MCF 10A (cell line): ENCODE data around the gene PRPF18. TPM values are rescaled to one million over a fixed set of nuclear protein-coding genes. Genes with fewer than 3 reads are reported as not detected.

Experiments
- BruUV-seq: library from RNA; stranded (reverse); fragments of 400-500 nt; replicated peaks from 2 replicates; lab custom pipeline; 2021; lab: Mats Ljungman, UMichigan
- CTCF ChIA-PET: fragments of 300-600 bp; sonication (Branson Sonifier 250); formaldehyde crosslinking; extraction: SDS; loops from one replicate; lab custom pipeline; 2021; ENCODE audit warnings: antibody characterized with exemption, inconsistent platforms; lab: Yijun Ruan, JAX
- POLR2A ChIA-PET: fragments of 300-600, 350-650 bp; sonication (Branson Sonifier 250); formaldehyde crosslinking; extraction: SDS; loops from one replicate; lab custom pipeline; 2020; ENCODE audit warnings: antibody characterized with exemption, inconsistent platforms; lab: Yijun Ruan, JAX
- DNase-seq: peaks from one replicate; pipeline ENCODE4 v3.0.0-alpha.2; 2018; ENCODE audit not compliant: unreplicated experiment
- H3K27ac Mint-ChIP-seq: one replicate; pipeline ENCODE4 v1.8.0; 2022; ENCODE audit warnings: mild to moderate bottlenecking, low read depth, mixed read lengths; ENCODE audit not compliant: unreplicated experiment
- H3K27me3 Mint-ChIP-seq: one replicate; pipeline ENCODE4 v1.8.0; 2022; ENCODE audit warnings: mixed read lengths; ENCODE audit not compliant: insufficient read depth, unreplicated experiment
- H3K36me3 Mint-ChIP-seq: one replicate; pipeline ENCODE4 v1.8.0; 2022; ENCODE audit warnings: mild to moderate bottlenecking, moderate library complexity, mixed read lengths; ENCODE audit not compliant: insufficient read depth, unreplicated experiment
- H3K4me1 Mint-ChIP-seq: one replicate; pipeline ENCODE4 v1.8.0; 2022; ENCODE audit warnings: mixed read lengths; ENCODE audit not compliant: insufficient read depth, unreplicated experiment
- H3K4me3 Mint-ChIP-seq: one replicate; pipeline ENCODE4 v1.8.0; 2022; ENCODE audit warnings: mild to moderate bottlenecking, moderate library complexity, mixed read lengths; ENCODE audit not compliant: unreplicated experiment
- H3K9me3 Mint-ChIP-seq: one replicate; pipeline ENCODE4 v1.8.0; 2022; ENCODE audit warnings: mixed read lengths; ENCODE audit not compliant: unreplicated experiment
- CTCF ChIP-seq: fragments of 200-600 bp; IDR thresholded peaks from one replicate; pipeline ENCODE4 v1.8.0; 2022; ENCODE audit warnings: antibody characterized with exemption, mild to moderate bottlenecking; ENCODE audit not compliant: unreplicated experiment
- intact Hi-C: fragments of 100-400 bp; cut with micrococcal nuclease; formaldehyde crosslinking; loops from 2 replicates; pipeline ENCODE4 v1.14.1; 2022
- total RNA-seq: library from RNA; stranded (reverse); gene quantifications from 2 replicates; pipeline ENCODE4 v1.2.3, GENCODE V29; 2022

PRPF18 gene
- total RNA-seq, 1 experiment from 2014 or later, result 27.8 TPM

DNA sequence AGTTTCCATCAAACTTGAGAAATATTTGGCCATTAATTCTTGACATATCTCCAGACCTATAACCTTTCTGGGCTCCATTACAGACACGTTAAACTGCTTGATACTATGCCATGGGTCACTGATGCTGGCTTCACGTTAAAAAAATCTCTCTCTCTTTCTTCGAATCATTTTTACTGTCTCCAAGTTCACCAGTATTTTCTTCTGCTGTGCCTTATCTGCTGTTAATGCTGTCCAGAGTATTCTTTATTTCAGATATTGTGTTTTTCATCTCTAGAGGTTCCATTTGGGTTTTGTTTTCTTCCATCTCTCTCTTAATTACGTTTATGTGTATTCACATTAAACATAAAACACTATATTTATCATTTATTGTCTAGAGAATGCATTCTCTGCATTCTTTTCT lies 12.8 kb upstream of the PRPF18 start:
- peaks cover 5% of the 10 kb centered on the region for H3K4me1 Mint-ChIP-seq
- intact Hi-C loops, result no loop called here
- no peak for TF ChIP-seq CTCF
- ChIA-PET CTCF (interaction anchor here (1.0 to 1.5 kb wide), 2 partner anchors 13 to 189 kb away, joined by 3 read pairs; partner anchors contain the start of gene PRPF18), POLR2A (no interaction called here)
- H3K27ac Mint-ChIP-seq, result no peak overlapping the region
- no peak overlapping the region for H3K4me3 Mint-ChIP-seq
- H3K36me3 Mint-ChIP-seq, result no peaks in the 10 kb centered on the region
- peaks cover 27% of the 10 kb centered on the region for H3K27me3 Mint-ChIP-seq
- DNase-seq, result no peak
- no TSS peak for BruUV-seq
- H3K9me3 Mint-ChIP-seq, result no peaks in the 10 kb centered on the region

- CTCF ChIA-PET, result interaction anchor here (0.7 to 7.9 kb wide), 7 partner anchors 10 to 281 kb away, joined by 3 to 61 read pairs (median 3); no protein-coding TSS in a partner anchor
- POLR2A ChIA-PET, result interaction anchor here (0.6 to 2.2 kb wide), 2 partner anchors 8 to 213 kb away, joined by 4 to 8 read pairs; no protein-coding TSS in a partner anchor
- peaks cover 34% of the 10 kb centered on the region for H3K27me3 Mint-ChIP-seq
- H3K9me3 Mint-ChIP-seq, result no peaks in the 10 kb centered on the region
- H3K27ac Mint-ChIP-seq, result no peak overlapping the region
- intact Hi-C loops, result loop anchor here (5.0 kb wide), 1 partner anchor 58 kb away; the partner anchor contains the start of gene BEND7
- no peak for DNase-seq
- BruUV-seq, result no TSS peak
- no peak overlapping the region for H3K4me3 Mint-ChIP-seq
- H3K36me3 Mint-ChIP-seq, result peaks cover 4% of the 10 kb centered on the region
- H3K4me1 Mint-ChIP-seq, result peaks cover 6% of the 10 kb centered on the region
- no peak for TF ChIP-seq CTCF
Observed at GRCh38 chr10:13585195-13585751, 1.5 kb upstream of the PRPF18 start.

- peak overlapping the region; percentile 99 for H3K4me3 Mint-ChIP-seq
- DNase-seq, result no peak
- H3K9me3 Mint-ChIP-seq, result no peaks in the 10 kb centered on the region
- intact Hi-C loops, result loop anchor here (1.0 to 5.0 kb wide), 3 partner anchors 59 to 214 kb away; partner anchors contain the start of gene BEND7
- no peak overlapping the region for H3K27ac Mint-ChIP-seq
- ChIA-PET POLR2A (interaction anchor here (0.6 to 2.2 kb wide), 9 partner anchors 8 to 438 kb away, joined by 3 to 17 read pairs (median 4); no protein-coding TSS in a partner anchor), CTCF (interaction anchor here (0.6 to 7.9 kb wide), 13 partner anchors 11 to 1932 kb away, joined by 3 to 61 read pairs (median 3); no protein-coding TSS in a partner anchor)
- no peak for TF ChIP-seq CTCF
- H3K27me3 Mint-ChIP-seq, result peaks cover 27% of the 10 kb centered on the region
- BruUV-seq, result no TSS peak
- H3K36me3 Mint-ChIP-seq, result peaks cover 4% of the 10 kb centered on the region
- H3K4me1 Mint-ChIP-seq, result peaks cover 6% of the 10 kb centered on the region
Observed at GRCh38 chr10:13585943-13586342, 822 bp upstream of the PRPF18 start.

- peak; percentile 3 for DNase-seq
- H3K27me3 Mint-ChIP-seq, result peaks cover 22% of the 10 kb centered on the region
- CTCF ChIA-PET, result interaction anchor here (0.5 to 7.9 kb wide), 20 partner anchors 9 to 808 kb away, joined by 3 to 61 read pairs (median 3); no protein-coding TSS in a partner anchor
- intact Hi-C loops, result loop anchor here (2.0 to 5.0 kb wide), 2 partner anchors 60 to 191 kb away; partner anchors contain the start of gene BEND7
- peaks cover 15% of the 10 kb centered on the region for H3K36me3 Mint-ChIP-seq
- peaks cover 6% of the 10 kb centered on the region for H3K4me1 Mint-ChIP-seq
- H3K9me3 Mint-ChIP-seq, result no peaks in the 10 kb centered on the region
- POLR2A ChIA-PET, result interaction anchor here (0.8 to 2.2 kb wide), 7 partner anchors 12 to 288 kb away, joined by 3 to 17 read pairs (median 6); partner anchors contain the start of gene PHYH
- H3K27ac Mint-ChIP-seq, result peak overlapping the region; percentile 100
- no peak for TF ChIP-seq CTCF
- BruUV-seq, result TSS peak; percentile 68
- H3K4me3 Mint-ChIP-seq, result peak overlapping the region; percentile 99
Observed at GRCh38 chr10:13587391-13587790, 626 bp downstream of the PRPF18 start.
